NCI-H748 treated with DMSO at 0.1 percent for 48 hours (cell line): ENCODE results near the gene EFNA4.

ENCODE experiments used
- DNase-seq: peaks from one replicate; lab custom pipeline; 2025; lab: John Stamatoyannopoulos, UW

EFNA4 gene

GRCh38 chr1:155033524-155033923 is 30.0 kb upstream of the EFNA4 start, which contains the start of the genes DCST1 and DCST2:
Gene DCST1 (plus strand): TSS chr1:155033824. CDS start chr1:155034037, 213 bp downstream.
Gene DCST2 (minus strand): TSS chr1:155033781. CDS start chr1:155033701, 80 bp downstream.
- no peak for DNase-seq

GRCh38 chr1:155034318-155035208 is 29.0 kb upstream of the EFNA4 start:
- DNase-seq: no peak

- DNase-seq: no peak
Observed at GRCh38 chr1:155035936-155036335, 27.6 kb upstream of the EFNA4 start.

GRCh38 chr1:155037043-155037442 is 26.5 kb upstream of the EFNA4 start:
- no peak for DNase-seq

- no peak for DNase-seq
Observed at GRCh38 chr1:155037851-155038441, 25.6 kb upstream of the EFNA4 start.

- DNase-seq: no peak
Observed at GRCh38 chr1:155038602-155039307, 24.8 kb upstream of the EFNA4 start.

GRCh38 chr1:155039308-155039669 is 24.3 kb upstream of the EFNA4 start:
- DNase-seq: no peak

GRCh38 chr1:155040358-155041093 is 23.0 kb upstream of the EFNA4 start:
- DNase-seq: no peak

- DNase-seq: no peak
Observed at GRCh38 chr1:155042789-155043188, 20.8 kb upstream of the EFNA4 start.

GRCh38 chr1:155043301-155043702 is 20.2 kb upstream of the EFNA4 start:
- no peak for DNase-seq

- DNase-seq: no peak
Observed at GRCh38 chr1:155043793-155044192, 19.7 kb upstream of the EFNA4 start.

GRCh38 chr1:155044365-155044764 is 19.2 kb upstream of the EFNA4 start:
- DNase-seq: no peak

GRCh38 chr1:155044812-155045657 is 18.5 kb upstream of the EFNA4 start:
- DNase-seq: peak; percentile 17

- DNase-seq: no peak
Observed at GRCh38 chr1:155048449-155049334, 14.8 kb upstream of the EFNA4 start.

GRCh38 chr1:155049651-155050559 is 13.6 kb upstream of the EFNA4 start:
- no peak for DNase-seq

- DNase-seq: peak; percentile 87
Observed at GRCh38 chr1:155050560-155051341, 12.8 kb upstream of the EFNA4 start, which contains the start of gene ADAM15. Gene ADAM15 (plus strand): TSS chr1:155051316. CDS start chr1:155051387, 71 bp downstream.

- peak; percentile 14 for DNase-seq
Observed at GRCh38 chr1:155051342-155051776, 12.2 kb upstream of the EFNA4 start.
